K562 (cell line): ENCODE data around the gene KLHDC10. TPM values are rescaled to one million over a fixed set of nuclear protein-coding genes. Genes with fewer than 3 reads are reported as not detected.

ENCODE experiments used
- BCLAF1 ChIP-seq, 2 experiments: fragments of 450-650 bp in 1 of 2; IDR thresholded peaks; 2 replicates each; pipeline ENCODE4 v1.6.1; 2011 to 2017; ENCODE audit warnings: low read depth in 2 of 2, antibody characterized with exemption in 1 of 2, borderline replicate concordance in 1 of 2, low read length in 1 of 2, mild to moderate bottlenecking in 1 of 2, mixed read lengths in 1 of 2; ENCODE audit not compliant: control insufficient read depth in 1 of 2
- CBX1 ChIP-seq: sonication (generic); IDR thresholded peaks from 2 replicates; pipeline ENCODE4 v1.6.1; 2016; ENCODE audit warnings: antibody characterized with exemption, low read depth, mild to moderate bottlenecking
- EP400 ChIP-seq: fragments of 450-650 bp; IDR thresholded peaks from 2 replicates; pipeline ENCODE4 v1.6.1; 2017; ENCODE audit warnings: antibody characterized with exemption, mild to moderate bottlenecking, moderate library complexity
- L3MBTL2 ChIP-seq: fragments of 450-650 bp; IDR thresholded peaks from 2 replicates; pipeline ENCODE4 v1.6.1; 2016; ENCODE audit warnings: mild to moderate bottlenecking, moderate library complexity
- MEF2D ChIP-seq: conservative IDR thresholded peaks from 2 replicates; pipeline ENCODE4 v1.6.1; 2016; ENCODE audit warnings: low read depth, missing genetic modification characterization, missing compliant biosample characterization
- PCBP1 ChIP-seq: fragments of 200-400 bp; formaldehyde crosslinking; IDR thresholded peaks from 2 replicates; pipeline ENCODE4 v1.6.1; 2018; ENCODE audit warnings: mild to moderate bottlenecking, low read depth, low read length; ENCODE audit not compliant: poor library complexity, severe bottlenecking
- RAD21 ChIP-seq, 2 experiments: fragments of 250-450 bp in 1 of 2; fragments of 450-650 bp in 1 of 2; sonication (Bioruptor Pico) in 1 of 2; formaldehyde crosslinking in 1 of 2; IDR thresholded peaks in 1 of 2; conservative IDR thresholded peaks in 1 of 2; 2 replicates each; pipeline versions ENCODE4 v1.4.0 to v1.8.0; 2020 to 2022; ENCODE audit warnings: mild to moderate bottlenecking in 2 of 2, moderate library complexity in 1 of 2
- SNRNP70 ChIP-seq: fragments of 200-400 bp; formaldehyde crosslinking; optimal IDR thresholded peaks from 2 replicates; pipeline ENCODE3; 2017; ENCODE audit warnings: low read depth, low read length
- TBL1XR1 ChIP-seq, 2 experiments: IDR thresholded peaks; 2 replicates each; pipeline ENCODE4 v1.6.1; 2012; ENCODE audit warnings: improper control_type of control experiment in 2 of 2, low read length in 2 of 2, mild to moderate bottlenecking in 1 of 2
- ZNF253 ChIP-seq: fragments of 250-450 bp; sonication (Bioruptor Pico); conservative IDR thresholded peaks from 2 replicates; pipeline ENCODE4 v1.6.1; 2021; ENCODE audit warnings: mild to moderate bottlenecking
- ZNF316 ChIP-seq: fragments of 450-650 bp; IDR thresholded peaks from 2 replicates; pipeline ENCODE4 v1.6.1; 2016
- polyA plus RNA-seq, 8 experiments: library from polyadenylated mRNA; depleted of rRNA in 4 of 8; stranded (reverse) in 5 of 8; unstranded in 3 of 8; fragments of >200 nt; fragmentation: Nextera tagmentation in 2 of 8; fragmentation: Illumina TruSeq in 1 of 8; extraction: Ambion mirVana in 2 of 8; extraction: Trizol in 1 of 8; gene quantifications; 2 replicates each; pipeline versions ENCODE4 v1.2.1 to v1.2.3, GENCODE V29; 2011 to 2014; ENCODE audit warnings: inconsistent platforms in 1 of 8, missing spikeins in 1 of 8
- total RNA-seq, 7 experiments: library from RNA; depleted of rRNA in 6 of 7; stranded (reverse); fragments of >200 nt in 6 of 7; fragmentation: Illumina TruSeq in 2 of 7; extraction: Trizol in 2 of 7; gene quantifications; 2 replicates each; pipeline versions ENCODE4 v1.2.1 to v1.2.3, GENCODE V29; 2011 to 2021; ENCODE audit warnings: low replicate concordance in 1 of 7
- TF ChIP-seq, protein P1 (sequence below), 3 experiments: fragments of 200-800 bp in 1 of 3; sonication (Bioruptor generic) in 1 of 3; sonication (generic) in 1 of 3; formaldehyde crosslinking in 1 of 3; IDR thresholded peaks; 2 replicates each; pipeline versions ENCODE4 v1.6.1 to v1.8.0; 2016 to 2022; ENCODE audit warnings: mild to moderate bottlenecking in 2 of 3, missing compliant biosample characterization in 2 of 3, missing genetic modification characterization in 2 of 3, missing genetic modification reagents in 1 of 3
- TF ChIP-seq, protein P2 (sequence below): fragments of 250-450 bp; sonication (Bioruptor Pico); IDR thresholded peaks from 2 replicates; pipeline ENCODE4 v1.5.0; 2021

KLHDC10 gene
- total and polyA plus RNA-seq, 9 of the 15 experiments (the other 6 are each of a cell fraction or from before 2014, with no cell fraction given): 9.8 to 80.5 (median 31.4) TPM

DNA sequence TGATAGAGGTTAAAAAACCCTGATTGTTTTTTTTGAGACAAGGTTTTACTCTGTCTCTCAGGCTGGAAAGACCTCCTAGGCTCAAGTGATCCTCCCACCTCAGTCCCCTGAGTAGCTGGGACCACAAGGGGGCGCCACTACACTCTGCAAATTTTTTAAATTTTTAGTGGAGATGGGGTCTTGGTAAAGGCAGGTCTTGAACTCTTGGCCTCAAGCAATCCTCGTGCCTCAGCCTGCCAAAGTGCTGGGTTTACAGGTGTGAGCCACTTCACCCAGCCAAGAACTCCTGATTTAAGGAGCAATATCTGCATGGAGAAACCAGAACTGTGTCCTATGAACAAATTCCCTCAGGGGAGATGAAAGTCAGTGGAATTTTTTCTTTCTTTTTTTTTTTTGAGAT is 7.3 kb upstream of the KLHDC10 start (continued):
- peak; percentile 65 to 72 for TF ChIP-seq RAD21 (CRISPR knock-in tag; conservative IDR thresholded peaks at IDR 0.05 in 1 of 2, IDR thresholded peaks at IDR 0.05 in 1 of 2)
- TF ChIP-seq, protein P1, sequence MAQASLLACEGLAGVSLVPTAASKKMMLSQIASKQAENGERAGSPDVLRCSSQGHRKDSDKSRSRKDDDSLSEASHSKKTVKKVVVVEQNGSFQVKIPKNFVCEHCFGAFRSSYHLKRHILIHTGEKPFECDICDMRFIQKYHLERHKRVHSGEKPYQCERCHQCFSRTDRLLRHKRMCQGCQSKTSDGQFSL (CRISPR knock-in tag; IDR thresholded peaks at IDR 0.05): no peak
- TF ChIP-seq, protein P1 (tag; IDR thresholded peaks at IDR 0.05): no peak
- TF ChIP-seq BCLAF1 (IDR thresholded peaks at IDR 0.05; ENCODE audit: borderline replicate concordance in 1 of 2, control insufficient read depth in 1 of 2, low read depth in 2 of 2, low read length in 1 of 2): no peak
- TF ChIP-seq TBL1XR1 (IDR thresholded peaks at IDR 0.05; ENCODE audit: low read length in 2 of 2): no peak
- TF ChIP-seq ZNF316: no peak
- no peak for TF ChIP-seq MEF2D (tag)
- no peak for TF ChIP-seq ZNF253 (CRISPR knock-in tag)
- TF ChIP-seq L3MBTL2: peak; percentile 42; the same call in 1 of the 2 replicates
- TF ChIP-seq PCBP1: no peak
- TF ChIP-seq CBX1: 0 out of 2 replicates have a peak, but pooled peaks have one; percentile 41
- TF ChIP-seq SNRNP70: no peak
- TF ChIP-seq, protein P2, sequence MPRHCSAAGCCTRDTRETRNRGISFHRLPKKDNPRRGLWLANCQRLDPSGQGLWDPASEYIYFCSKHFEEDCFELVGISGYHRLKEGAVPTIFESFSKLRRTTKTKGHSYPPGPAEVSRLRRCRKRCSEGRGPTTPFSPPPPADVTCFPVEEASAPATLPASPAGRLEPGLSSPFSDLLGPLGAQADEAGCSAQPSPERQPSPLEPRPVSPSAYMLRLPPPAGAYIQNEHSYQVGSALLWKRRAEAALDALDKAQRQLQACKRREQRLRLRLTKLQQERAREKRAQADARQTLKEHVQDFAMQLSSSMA (CRISPR knock-in tag): no peak
- 0 out of 2 replicates have a peak, but pooled peaks have one; percentile 6 for TF ChIP-seq EP400
